Stimulated activated CD8-positive, alpha-beta memory T cell treated with anti-CD3 and anti-CD28 coated beads, Interleukin-7, amount 100 ng/mL, for 48 hours (primary cell): ENCODE data around the gene RNMT.
"Not testable (repeated sequence)": the region's sequence is repeated elsewhere in the genome, so short reads cannot be mapped to it uniquely, and the experiment has no call there.

Experiments
- DNase-seq, 2 donors: peaks; one replicate each; pipeline ENCODE4 v3.0.0-alpha.2; 2020; ENCODE audit warnings: low read depth in 1 of 2; ENCODE audit errors: extremely low read depth in 1 of 2

The RNMT gene

GRCh38 chr18:13726232-13726971 lies at the start of gene RNMT, which contains the start of gene FAM210A:
Gene RNMT, plus strand, starts transcription at chr18:13726673. Its CDS starts 4,845 bp downstream, at chr18:13731518.
Gene FAM210A, minus strand, starts transcription at chr18:13726558. Its CDS starts 44,481 bp downstream, at chr18:13682077.
- peak; percentile 87 to 92 for DNase-seq

- DNase-seq = not testable (repeated sequence)
Measured at GRCh38 chr18:13677350-13677749, 49.1 kb upstream of the RNMT start.

- no peak for DNase-seq
Measured at GRCh38 chr18:13680612-13681011, 45.9 kb upstream of the RNMT start.

GRCh38 chr18:13681701-13682100 lies 44.8 kb upstream of the RNMT start:
- DNase-seq = no peak

GRCh38 chr18:13684546-13684945 lies 41.9 kb upstream of the RNMT start:
- no peak for DNase-seq

GRCh38 chr18:13688191-13689136 lies 38.0 kb upstream of the RNMT start:
- no peak for DNase-seq

GRCh38 chr18:13690060-13690459 lies 36.4 kb upstream of the RNMT start:
- not testable (repeated sequence) for DNase-seq

- DNase-seq = not testable (repeated sequence)
Measured at GRCh38 chr18:13695337-13695736, 31.1 kb upstream of the RNMT start.

- DNase-seq = no peak
Measured at GRCh38 chr18:13696961-13697360, 29.5 kb upstream of the RNMT start.

- no peak for DNase-seq
Measured at GRCh38 chr18:13700153-13700552, 26.3 kb upstream of the RNMT start.

- no peak for DNase-seq
Measured at GRCh38 chr18:13703899-13704298, 22.6 kb upstream of the RNMT start.

- no peak for DNase-seq
Measured at GRCh38 chr18:13710414-13710831, 16.1 kb upstream of the RNMT start.

- DNase-seq = no peak
Measured at GRCh38 chr18:13712400-13713131, 13.9 kb upstream of the RNMT start.

GRCh38 chr18:13713455-13714055 lies 12.9 kb upstream of the RNMT start:
- DNase-seq = no peak

GRCh38 chr18:13715330-13715729 lies 11.1 kb upstream of the RNMT start:
- no peak for DNase-seq

GRCh38 chr18:13716916-13717315 lies 9.6 kb upstream of the RNMT start:
- DNase-seq = no peak

- no peak for DNase-seq
Measured at GRCh38 chr18:13720123-13720522, 6.3 kb upstream of the RNMT start.

GRCh38 chr18:13720847-13721246 lies 5.6 kb upstream of the RNMT start:
- DNase-seq = no peak

- peak in 1 of 2 donors; percentile 2 for DNase-seq
Measured at GRCh38 chr18:13725566-13726231, 774 bp upstream of the RNMT start.

- peak; percentile 2 to 6 for DNase-seq
Measured at GRCh38 chr18:13726972-13727331, 479 bp downstream of the RNMT start.
